Breast epithelium (tissue), 4 donors: ENCODE measurements around the gene NEGR1. TPM values are rescaled to one million over a fixed set of nuclear protein-coding genes. Genes with fewer than 3 reads are reported as not detected.

Source experiments
- DNase-seq, 2 donors: peaks; one replicate each; pipeline ENCODE4 v3.0.0-alpha.2; 2019; ENCODE audit warnings: low spot score in 2 of 2
- H3K27ac ChIP-seq, 2 donors: fragments of 200-600 bp; sonication (generic) in 1 of 2; one replicate each; pipeline ENCODE4 v1.5.1; 2016 to 2019; ENCODE audit warnings: mild to moderate bottlenecking in 1 of 2
- H3K27me3 ChIP-seq, 2 donors: fragments of 200-600 bp; sonication (generic) in 1 of 2; one replicate each; pipeline versions ENCODE4 v1.5.1 to v1.6.0; 2017 to 2019; ENCODE audit warnings: control low read depth in 1 of 2, mild to moderate bottlenecking in 1 of 2
- H3K36me3 ChIP-seq: fragments of 200-600 bp; one replicate; pipeline ENCODE4 v1.5.1; 2019
- H3K4me1 ChIP-seq, 2 donors: fragments of 200-600 bp; sonication (generic); one replicate each; pipeline ENCODE4 v1.5.1; 2016 to 2019; ENCODE audit warnings: control low read depth in 1 of 2
- H3K4me3 ChIP-seq, 3 donors: fragments of 200-600 bp; sonication (generic); 1 replicate in 2 of 3; 2 replicates in 1 of 3; pipeline ENCODE4 v1.5.1; 2016 to 2019; ENCODE audit warnings: mild to moderate bottlenecking in 3 of 3, moderate library complexity in 2 of 3
- H3K9me3 ChIP-seq, 2 donors: fragments of 200-600 bp; sonication (generic) in 1 of 2; one replicate each; pipeline ENCODE4 v1.5.1; 2016 to 2019; ENCODE audit warnings: control low read depth in 1 of 2
- CTCF ChIP-seq, 3 donors: fragments of 450-650 bp; IDR thresholded peaks; one replicate each; pipeline ENCODE4 v1.5.1; 2016 to 2017; ENCODE audit warnings: antibody characterized with exemption in 3 of 3, mild to moderate bottlenecking in 3 of 3, moderate library complexity in 3 of 3
- POLR2A ChIP-seq: fragments of 450-650 bp; IDR thresholded peaks from one replicate; pipeline ENCODE4 v1.6.1; 2016; ENCODE audit warnings: antibody characterized with exemption, mild to moderate bottlenecking, moderate library complexity
- POLR2AphosphoS5 ChIP-seq, 3 donors: sonication (generic); formaldehyde crosslinking; IDR thresholded peaks; one replicate each; pipeline ENCODE4 v1.6.1; 2017; ENCODE audit warnings: antibody characterized with exemption in 3 of 3
- intact Hi-C: fragments of 100-400 bp; cut with DNase I; formaldehyde crosslinking; loops from one replicate; pipeline ENCODE4 v1.15.1; 2023; ENCODE audit warnings: low total_unique reads
- total RNA-seq, 3 donors: library from RNA; depleted of rRNA; stranded (reverse); fragments of >200 nt; gene quantifications; one replicate each; pipeline ENCODE4 v1.1.0, GENCODE V29; 2016

Gene NEGR1
- total RNA-seq, 3 donors from 2014 or later = 5.6 to 33.3 (median 7.9) TPM

GRCh38 chr1:71784241-71784640 is 498.1 kb downstream of the NEGR1 start:
- no peaks in the 10 kb centered on the region for H3K9me3 ChIP-seq
- no peak overlapping the region for H3K4me3 ChIP-seq
- intact Hi-C loops = no loop called here
- no peaks in the 10 kb centered on the region for H3K36me3 ChIP-seq
- H3K4me1 ChIP-seq = no peaks in the 10 kb centered on the region
- TF ChIP-seq POLR2A (no peak), CTCF (IDR thresholded peaks at IDR 0.05) (no peak), POLR2AphosphoS5 (IDR thresholded peaks at IDR 0.05) (no peak)
- no peaks in the 10 kb centered on the region for H3K27me3 ChIP-seq
- H3K27ac ChIP-seq = no peak overlapping the region
- no peak for DNase-seq

GRCh38 chr1:71783071-71783470 is 499.3 kb downstream of the NEGR1 start:
- Histone ChIP-seq H3K9me3 (no peaks in the 10 kb centered on the region), H3K4me1 (no peaks in the 10 kb centered on the region), H3K36me3 (no peaks in the 10 kb centered on the region), H3K27me3 (no peaks in the 10 kb centered on the region), H3K4me3 (no peak overlapping the region), H3K27ac (no peak overlapping the region)
- no peak for TF ChIP-seq POLR2A
- no peak for TF ChIP-seq CTCF (IDR thresholded peaks at IDR 0.05)
- TF ChIP-seq POLR2AphosphoS5 (IDR thresholded peaks at IDR 0.05) = no peak
- intact Hi-C loops = no loop called here
- DNase-seq = no peak

GRCh38 chr1:71781450-71781849 is 500.9 kb downstream of the NEGR1 start:
- Histone ChIP-seq H3K27me3 (no peaks in the 10 kb centered on the region), H3K4me1 (no peaks in the 10 kb centered on the region), H3K36me3 (no peaks in the 10 kb centered on the region), H3K4me3 (no peak overlapping the region), H3K27ac (no peak overlapping the region), H3K9me3 (no peaks in the 10 kb centered on the region)
- no peak for DNase-seq
- intact Hi-C loops = no loop called here
- no peak for TF ChIP-seq CTCF (IDR thresholded peaks at IDR 0.05)
- no peak for TF ChIP-seq POLR2AphosphoS5 (IDR thresholded peaks at IDR 0.05)
- TF ChIP-seq POLR2A = no peak

GRCh38 chr1:71780681-71781080 is 501.7 kb downstream of the NEGR1 start:
- H3K9me3 ChIP-seq = no peaks in the 10 kb centered on the region
- TF ChIP-seq POLR2AphosphoS5 (IDR thresholded peaks at IDR 0.05) (no peak), CTCF (IDR thresholded peaks at IDR 0.05) (no peak), POLR2A (no peak)
- no peaks in the 10 kb centered on the region for H3K36me3 ChIP-seq
- no peak overlapping the region for H3K4me3 ChIP-seq
- H3K4me1 ChIP-seq = no peaks in the 10 kb centered on the region
- intact Hi-C loops = no loop called here
- H3K27me3 ChIP-seq = no peaks in the 10 kb centered on the region
- H3K27ac ChIP-seq = no peak overlapping the region
- no peak for DNase-seq

GRCh38 chr1:71778940-71779339 is 503.4 kb downstream of the NEGR1 start:
- Histone ChIP-seq H3K27me3 (no peaks in the 10 kb centered on the region), H3K4me3 (no peak overlapping the region), H3K9me3 (no peaks in the 10 kb centered on the region), H3K27ac (no peak overlapping the region), H3K4me1 (no peaks in the 10 kb centered on the region), H3K36me3 (no peaks in the 10 kb centered on the region)
- intact Hi-C loops = no loop called here
- DNase-seq = no peak
- TF ChIP-seq POLR2A (no peak), POLR2AphosphoS5 (IDR thresholded peaks at IDR 0.05) (no peak), CTCF (IDR thresholded peaks at IDR 0.05) (no peak)
